ENCODE results near the gene CENPA.

DNA sequence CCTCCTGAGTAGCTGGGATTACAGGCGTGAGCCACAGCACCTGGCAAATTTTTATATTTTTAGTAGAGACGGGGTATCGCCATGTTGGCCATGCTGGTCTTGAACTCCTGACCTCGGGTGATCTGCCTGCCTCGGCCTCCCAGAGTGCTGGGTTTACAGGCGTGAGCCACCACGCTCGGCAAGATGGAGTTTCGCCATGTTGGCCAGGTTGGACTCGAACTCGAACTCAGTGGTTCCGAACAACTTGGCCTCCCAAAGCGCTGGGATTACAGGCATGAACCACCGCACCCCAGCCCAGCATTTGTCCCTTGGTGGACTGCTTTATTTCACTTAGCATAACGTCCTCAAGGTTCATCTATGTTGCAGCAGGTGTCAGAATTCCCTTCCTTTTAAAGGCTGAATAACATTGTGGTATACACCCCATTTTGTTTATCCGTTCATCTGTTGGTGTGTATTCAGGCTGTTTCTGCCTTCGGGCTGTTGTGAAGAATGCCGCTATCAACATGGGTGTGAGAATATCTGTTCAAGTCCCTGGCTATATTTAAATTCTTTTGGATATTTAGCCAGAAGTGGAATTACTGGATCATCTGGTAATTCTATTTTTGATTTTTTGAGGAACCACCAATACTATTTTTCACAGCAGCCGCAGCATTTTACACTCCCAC, 1.2 kb upstream of the CENPA start:
- TF ChIP-seq, protein P1, sequence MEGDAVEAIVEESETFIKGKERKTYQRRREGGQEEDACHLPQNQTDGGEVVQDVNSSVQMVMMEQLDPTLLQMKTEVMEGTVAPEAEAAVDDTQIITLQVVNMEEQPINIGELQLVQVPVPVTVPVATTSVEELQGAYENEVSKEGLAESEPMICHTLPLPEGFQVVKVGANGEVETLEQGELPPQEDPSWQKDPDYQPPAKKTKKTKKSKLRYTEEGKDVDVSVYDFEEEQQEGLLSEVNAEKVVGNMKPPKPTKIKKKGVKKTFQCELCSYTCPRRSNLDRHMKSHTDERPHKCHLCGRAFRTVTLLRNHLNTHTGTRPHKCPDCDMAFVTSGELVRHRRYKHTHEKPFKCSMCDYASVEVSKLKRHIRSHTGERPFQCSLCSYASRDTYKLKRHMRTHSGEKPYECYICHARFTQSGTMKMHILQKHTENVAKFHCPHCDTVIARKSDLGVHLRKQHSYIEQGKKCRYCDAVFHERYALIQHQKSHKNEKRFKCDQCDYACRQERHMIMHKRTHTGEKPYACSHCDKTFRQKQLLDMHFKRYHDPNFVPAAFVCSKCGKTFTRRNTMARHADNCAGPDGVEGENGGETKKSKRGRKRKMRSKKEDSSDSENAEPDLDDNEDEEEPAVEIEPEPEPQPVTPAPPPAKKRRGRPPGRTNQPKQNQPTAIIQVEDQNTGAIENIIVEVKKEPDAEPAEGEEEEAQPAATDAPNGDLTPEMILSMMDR (IDR thresholded peaks at IDR 0.05) = no peak
- no peak for TF ChIP-seq POLR2A (IDR thresholded peaks at IDR 0.05)
